Measurements from ENCODE around the gene GATAD1. TPM values are rescaled to one million over a fixed set of nuclear protein-coding genes. Genes with fewer than 3 reads are reported as not detected.
"Not testable (repeated sequence)": the region's sequence is repeated elsewhere in the genome, so short reads cannot be mapped to it uniquely, and the experiment has no call there.

The GATAD1 gene
- polyA plus RNA-seq, 1 of the 3 experiments (the other 2 are of a cell fraction): 30.6 TPM

- WGBS (ENCODE audit: low lambda C conversion rate): 68% methylated on average over 3 of the region's 3 CpGs
- DNase-seq: no peak
- TF ChIP-seq MEF2A (IDR thresholded peaks at IDR 0.05; ENCODE audit: borderline replicate concordance, low read depth) (no peak), JUND (IDR thresholded peaks at IDR 0.05) (no peak), RFX5 (IDR thresholded peaks at IDR 0.05; ENCODE audit: low read length) (no peak), REST (IDR thresholded peaks at IDR 0.05; ENCODE audit: low read depth, low read length) (no peak), CHD2 (IDR thresholded peaks at IDR 0.05; ENCODE audit: low read length, partially characterized antibody) (no peak), ELF1 (IDR thresholded peaks at IDR 0.05) (no peak), FOSL2 (IDR thresholded peaks at IDR 0.05; ENCODE audit: borderline replicate concordance, low read depth) (no peak)
- no peaks in the 10 kb centered on the region for H4K20me1 ChIP-seq (ENCODE audit: insufficient read depth)
- H3K9me3 ChIP-seq: no peaks in the 10 kb centered on the region
- H3K27me3 ChIP-seq (ENCODE audit: insufficient read depth): no peaks in the 10 kb centered on the region
- no peaks in the 10 kb centered on the region for H3K9me2 ChIP-seq
- H3K9ac ChIP-seq: no peak overlapping the region
- H3K4me1 ChIP-seq (ENCODE audit: control insufficient read depth in 1 of 2, insufficient read depth in 2 of 2, low read depth in 1 of 2, low read length in 1 of 2): peaks cover 0 to 4% of the 10 kb centered on the region in 2 experiments; a peak in 1 of 4 replicates
- no peak overlapping the region for H3K4me2 ChIP-seq
- H3F3A ChIP-seq (replicated peaks; ENCODE audit: insufficient read depth): peaks cover 6% of the 10 kb centered on the region
- H3K27ac ChIP-seq (ENCODE audit: low read depth in 2 of 2, low read length in 1 of 2): no peak overlapping the region
- H3K4me3 ChIP-seq (ENCODE audit: low read depth in 2 of 2, low read length in 1 of 2): no peak overlapping the region
- ChIA-PET CTCF (interaction anchor here (1.4 kb wide), 1 partner anchor 17 kb away, joined by 6 read pairs; the partner anchor contains the start of gene GATAD1), POLR2A (no interaction called here)
- H3K36me3 ChIP-seq (replicated peaks in 1 of 2; ENCODE audit: control insufficient read depth in 1 of 2, insufficient read depth in 2 of 2, low read length in 1 of 2): no peaks in the 10 kb centered on the region
- H3K79me2 ChIP-seq (ENCODE audit: insufficient read depth): no peaks in the 10 kb centered on the region
- H2AFZ ChIP-seq (ENCODE audit: low read depth): no peak overlapping the region
These were observed 17.2 kb downstream of the GATAD1 start for GRCh38 chr7:92464515-92464914.

- H3K27ac ChIP-seq (ENCODE audit: low read depth in 2 of 2, low read length in 1 of 2): no peak overlapping the region
- no peaks in the 10 kb centered on the region for H3K27me3 ChIP-seq (ENCODE audit: insufficient read depth)
- peaks cover under 1% of the 10 kb centered on the region for H3F3A ChIP-seq (replicated peaks; ENCODE audit: insufficient read depth)
- peaks cover 0 to 2% of the 10 kb centered on the region in 2 experiments; a peak in 1 of 4 replicates for H3K4me1 ChIP-seq (ENCODE audit: control insufficient read depth in 1 of 2, insufficient read depth in 2 of 2, low read depth in 1 of 2, low read length in 1 of 2)
- H3K4me2 ChIP-seq: no peak overlapping the region
- DNase-seq: no peak
- H3K36me3 ChIP-seq (replicated peaks in 1 of 2; ENCODE audit: control insufficient read depth in 1 of 2, insufficient read depth in 2 of 2, low read length in 1 of 2): no peaks in the 10 kb centered on the region
- no peak for TF ChIP-seq MXI1 (IDR thresholded peaks at IDR 0.05; ENCODE audit: low read depth, low read length)
- TF ChIP-seq FOXJ3 (CRISPR knock-in tag; IDR thresholded peaks at IDR 0.05): no peak
- no peak for TF ChIP-seq MEF2A (IDR thresholded peaks at IDR 0.05; ENCODE audit: borderline replicate concordance, low read depth)
- TF ChIP-seq RFX5 (IDR thresholded peaks at IDR 0.05; ENCODE audit: low read length): no peak
- H3K79me2 ChIP-seq (ENCODE audit: insufficient read depth): no peaks in the 10 kb centered on the region
- no peak overlapping the region for H2AFZ ChIP-seq (ENCODE audit: low read depth)
- H3K9me3 ChIP-seq: no peaks in the 10 kb centered on the region
- POLR2A ChIA-PET: no interaction called here
- H3K9ac ChIP-seq: no peak overlapping the region
- CTCF ChIA-PET: interaction anchor here (0.9 to 2.2 kb wide), 2 partner anchors 20 to 636 kb away, joined by 3 to 9 read pairs; partner anchors contain the start of gene GATAD1
- no peaks in the 10 kb centered on the region for H3K9me2 ChIP-seq
- H4K20me1 ChIP-seq (ENCODE audit: insufficient read depth): no peaks in the 10 kb centered on the region
- 69% methylated on average over 2 of the region's 2 CpGs for WGBS (ENCODE audit: low lambda C conversion rate)
- no peak overlapping the region for H3K4me3 ChIP-seq (ENCODE audit: low read depth in 2 of 2, low read length in 1 of 2)
These were observed 19.4 kb downstream of the GATAD1 start for GRCh38 chr7:92466682-92467081.

GRCh38 chr7:92468589-92468988 is 21.3 kb downstream of the GATAD1 start:
- H3K9me2 ChIP-seq; DNase-seq; POLR2A ChIA-PET; H3F3A ChIP-seq (replicated peaks; ENCODE audit: insufficient read depth); H3K4me2 ChIP-seq; H3K4me1 ChIP-seq (ENCODE audit: control insufficient read depth in 1 of 2, insufficient read depth in 2 of 2, low read depth in 1 of 2, low read length in 1 of 2); H3K36me3 ChIP-seq (replicated peaks in 1 of 2; ENCODE audit: control insufficient read depth in 1 of 2, insufficient read depth in 2 of 2, low read length in 1 of 2); H4K20me1 ChIP-seq (ENCODE audit: insufficient read depth); H3K4me3 ChIP-seq (ENCODE audit: low read depth in 2 of 2, low read length in 1 of 2); CTCF ChIA-PET; H3K9ac ChIP-seq; H3K27ac ChIP-seq (ENCODE audit: low read depth in 2 of 2, low read length in 1 of 2); H3K27me3 ChIP-seq (ENCODE audit: insufficient read depth); H2AFZ ChIP-seq (ENCODE audit: low read depth); H3K79me2 ChIP-seq (ENCODE audit: insufficient read depth); H3K9me3 ChIP-seq: not testable (repeated sequence)
- 76% methylated on average over 9 of the region's 9 CpGs for WGBS (ENCODE audit: low lambda C conversion rate)

- H3K4me2 ChIP-seq; POLR2A ChIA-PET; H3K9ac ChIP-seq; H3K79me2 ChIP-seq (ENCODE audit: insufficient read depth); H3K36me3 ChIP-seq (replicated peaks in 1 of 2; ENCODE audit: control insufficient read depth in 1 of 2, insufficient read depth in 2 of 2, low read length in 1 of 2); DNase-seq; H3K27me3 ChIP-seq (ENCODE audit: insufficient read depth); H3F3A ChIP-seq (replicated peaks; ENCODE audit: insufficient read depth); H3K9me3 ChIP-seq; H3K9me2 ChIP-seq; H2AFZ ChIP-seq (ENCODE audit: low read depth); H3K27ac ChIP-seq (ENCODE audit: low read depth in 2 of 2, low read length in 1 of 2); H3K4me1 ChIP-seq (ENCODE audit: control insufficient read depth in 1 of 2, insufficient read depth in 2 of 2, low read depth in 1 of 2, low read length in 1 of 2); H4K20me1 ChIP-seq (ENCODE audit: insufficient read depth); H3K4me3 ChIP-seq (ENCODE audit: low read depth in 2 of 2, low read length in 1 of 2): not testable (repeated sequence)
- CTCF ChIA-PET: interaction anchor here (0.7 kb wide), 1 partner anchor 27 kb away, joined by 3 read pairs; the partner anchor contains the start of gene GATAD1
- 86% methylated on average over 10 of the region's 10 CpGs for WGBS (ENCODE audit: low lambda C conversion rate)
These were observed 26.7 kb downstream of the GATAD1 start for GRCh38 chr7:92473989-92474388.

Data from SK-N-SH (cell line).